Measurements from ENCODE around the gene MAPK6. TPM values are rescaled to one million over a fixed set of nuclear protein-coding genes. Genes with fewer than 3 reads are reported as not detected.
"Not testable (repeated sequence)": the region's sequence is repeated elsewhere in the genome, so short reads cannot be mapped to it uniquely, and the experiment has no call there.

Gene MAPK6
- total RNA-seq, 2 experiments from 2014 or later: 21.3 to 25.5 TPM

DNA sequence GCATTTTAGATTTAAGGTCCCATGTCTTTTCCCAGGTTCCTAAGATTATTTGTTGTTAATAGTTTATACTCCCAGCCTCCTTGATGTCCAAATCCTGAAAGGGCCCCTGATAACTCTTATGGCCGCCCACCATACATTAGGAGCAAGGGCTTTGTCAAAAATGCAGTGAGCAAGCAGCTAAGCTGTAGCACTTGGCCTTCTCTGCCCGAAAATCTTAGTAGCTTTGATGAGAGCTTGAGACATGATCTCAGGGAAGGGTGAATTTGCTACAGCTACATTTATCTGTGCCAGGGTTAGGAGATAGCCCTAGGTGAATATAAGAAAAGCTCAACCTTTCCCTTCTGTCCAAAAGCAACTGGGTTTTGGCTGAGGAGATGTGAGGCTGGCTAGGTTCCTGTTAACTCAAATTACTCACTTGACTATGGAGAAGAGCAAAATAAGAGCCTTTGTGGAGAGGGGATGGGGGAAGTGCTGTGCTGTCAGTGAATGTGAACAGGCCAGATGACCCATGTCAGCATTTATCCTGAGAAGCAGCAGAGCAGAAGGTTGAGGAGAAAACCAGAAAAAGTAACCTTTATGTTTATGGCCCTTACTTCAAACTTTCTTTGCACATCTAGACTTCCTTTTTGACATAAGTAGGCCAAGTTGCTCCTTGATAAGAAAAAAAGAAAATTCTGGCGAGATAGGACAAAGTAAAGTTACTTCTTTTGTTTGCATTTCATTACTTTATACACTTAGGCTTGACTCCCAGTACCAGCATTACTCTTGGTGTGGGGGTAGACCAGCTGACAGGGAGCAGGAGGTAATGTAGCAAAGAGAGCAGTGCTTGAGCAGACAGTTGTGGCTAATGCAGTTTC is 21.1 kb downstream of the MAPK6 start:
- Mint-ChIP-seq H3K9me3 (no peaks in the 10 kb centered on the region), H3K27ac (peak overlapping the region; percentile 11), H3K27me3 (no peaks in the 10 kb centered on the region), H3K36me3 (peaks cover 8% of the 10 kb centered on the region), H3K4me1 (peaks cover 22% of the 10 kb centered on the region), H3K4me3 (no peak overlapping the region)
- DNase-seq (no peak), ATAC-seq (ENCODE audit: low read depth) (no peak)
- POLR2A ChIA-PET: interaction anchor here (1.4 kb wide), 1 partner anchor 69 kb away, joined by 3 read pairs; the partner anchor contains the start of gene LEO1

DNA sequence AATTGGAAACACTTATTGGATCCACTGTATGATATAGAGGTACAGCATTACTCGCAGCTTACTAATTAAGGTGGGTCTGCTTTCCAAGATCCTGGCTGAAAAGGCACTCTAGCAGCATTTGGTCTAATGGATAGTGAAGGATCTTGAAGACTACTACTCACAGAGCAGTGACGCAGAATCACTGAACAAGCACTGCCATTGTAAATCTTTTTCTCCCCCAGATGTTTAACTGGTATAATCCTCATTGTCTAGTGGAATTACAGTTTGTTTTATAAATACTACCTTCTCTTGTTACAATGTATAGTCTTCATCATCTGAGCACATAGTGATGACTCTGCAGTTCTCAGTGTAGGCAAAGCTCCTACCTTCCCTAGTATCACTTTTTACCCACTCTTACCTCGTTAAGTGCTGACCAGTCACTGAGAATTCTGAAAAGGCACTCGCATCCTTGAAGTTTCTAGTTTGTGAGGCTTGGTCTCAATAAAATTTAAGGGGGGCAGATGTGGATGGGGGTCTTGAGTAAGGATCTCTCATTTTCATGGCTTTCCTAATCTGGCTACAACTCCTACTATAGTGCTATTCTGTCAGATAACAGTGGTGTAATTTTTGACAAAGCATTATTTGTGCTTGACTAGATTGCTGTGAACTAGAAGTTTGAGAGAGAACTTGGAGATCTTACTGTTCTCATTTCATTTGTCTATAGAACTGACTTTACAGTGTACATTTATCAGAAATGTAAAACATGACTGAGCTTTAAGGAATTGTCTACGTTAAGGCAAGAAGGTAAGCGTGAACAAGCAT is 23.2 kb downstream of the MAPK6 start:
- no peak for ATAC-seq (ENCODE audit: low read depth)
- H3K27ac Mint-ChIP-seq: peak overlapping the region; percentile 46
- DNase-seq: no peak
- no peak overlapping the region for H3K4me3 Mint-ChIP-seq
- H3K27me3 Mint-ChIP-seq: no peaks in the 10 kb centered on the region
- peaks cover 17% of the 10 kb centered on the region for H3K36me3 Mint-ChIP-seq
- POLR2A ChIA-PET: interaction anchor here (1.4 kb wide), 1 partner anchor 71 kb away, joined by 3 read pairs; the partner anchor contains the start of gene LEO1
- no peaks in the 10 kb centered on the region for H3K9me3 Mint-ChIP-seq
- H3K4me1 Mint-ChIP-seq: peaks cover 38% of the 10 kb centered on the region

DNA sequence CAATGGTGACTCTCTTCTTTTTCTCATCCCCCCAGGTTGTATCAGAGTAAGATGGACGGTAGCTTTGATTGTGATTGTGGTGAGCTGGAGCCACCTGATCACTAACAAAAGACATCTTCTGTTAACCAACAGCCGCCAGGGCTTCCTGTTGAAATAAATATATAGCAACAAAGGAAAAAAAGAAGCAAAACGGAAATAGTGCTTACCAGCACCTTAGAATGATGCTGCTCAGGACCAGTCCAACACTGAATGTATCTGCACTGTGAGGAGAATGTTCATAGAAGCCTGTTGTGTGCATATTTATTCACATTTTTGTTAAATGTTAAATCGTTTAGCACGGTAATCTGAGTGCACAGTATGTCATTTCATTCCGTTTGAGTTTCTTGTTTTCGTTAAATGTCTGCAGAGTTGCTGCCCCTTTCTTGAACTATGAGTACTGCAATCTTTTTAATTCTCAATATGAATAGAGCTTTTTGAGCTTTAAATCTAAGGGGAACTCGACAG is 26.8 kb downstream of the MAPK6 start:
- ATAC-seq (ENCODE audit: low read depth): peak; percentile 97
- H3K36me3 Mint-ChIP-seq: peaks cover 28% of the 10 kb centered on the region
- H3K27ac Mint-ChIP-seq: peak overlapping the region; percentile 83
- H3K4me3 Mint-ChIP-seq: peak overlapping the region; percentile 79
- H3K27me3 Mint-ChIP-seq, DNase-seq, H3K9me3 Mint-ChIP-seq: not testable (repeated sequence)
- peaks cover 30% of the 10 kb centered on the region for H3K4me1 Mint-ChIP-seq
- POLR2A ChIA-PET: interaction anchor here (0.8 to 1.6 kb wide), 7 partner anchors 19 to 74 kb away, joined by 3 to 14 read pairs (median 4); partner anchors contain the start of gene LEO1

DNA sequence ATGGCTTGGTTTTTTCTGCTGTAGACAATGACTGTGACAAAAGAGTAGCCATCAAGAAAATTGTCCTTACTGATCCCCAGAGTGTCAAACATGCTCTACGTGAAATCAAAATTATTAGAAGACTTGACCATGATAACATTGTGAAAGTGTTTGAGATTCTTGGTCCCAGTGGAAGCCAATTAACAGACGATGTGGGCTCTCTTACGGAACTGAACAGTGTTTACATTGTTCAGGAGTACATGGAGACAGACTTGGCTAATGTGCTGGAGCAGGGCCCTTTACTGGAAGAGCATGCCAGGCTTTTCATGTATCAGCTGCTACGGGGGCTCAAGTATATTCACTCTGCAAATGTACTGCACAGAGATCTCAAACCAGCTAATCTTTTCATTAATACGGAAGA is 27.5 kb downstream of the MAPK6 start:
- ATAC-seq (ENCODE audit: low read depth); H3K27me3 Mint-ChIP-seq; DNase-seq; H3K9me3 Mint-ChIP-seq: not testable (repeated sequence)
- Mint-ChIP-seq H3K36me3 (peaks cover 28% of the 10 kb centered on the region), H3K4me1 (peaks cover 30% of the 10 kb centered on the region), H3K27ac (peak overlapping the region; percentile 83), H3K4me3 (peak overlapping the region; percentile 79)
- POLR2A ChIA-PET: interaction anchor here (1.0 to 1.6 kb wide), 4 partner anchors 20 to 37 kb away, joined by 3 to 14 read pairs (median 4); no protein-coding TSS in a partner anchor

DNA sequence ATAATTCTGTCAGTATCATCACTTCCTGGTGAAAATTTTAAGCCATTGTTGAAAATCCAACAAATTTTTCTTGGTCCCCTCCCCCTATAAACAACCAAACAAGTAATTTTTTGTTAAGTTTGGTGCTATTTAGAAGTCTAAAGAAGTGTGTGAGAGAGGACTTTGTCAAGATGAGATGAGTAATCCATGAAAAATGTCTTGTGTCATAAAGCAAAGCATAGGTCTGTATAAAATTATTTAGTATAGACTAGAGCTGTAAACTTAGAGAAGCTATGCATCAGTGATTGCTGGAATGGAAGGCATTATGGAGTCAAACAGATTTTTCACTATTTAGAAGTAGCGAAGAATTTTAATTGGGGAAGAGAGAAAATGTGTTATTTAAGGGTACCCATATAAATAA is 31.4 kb downstream of the MAPK6 start:
- Mint-ChIP-seq H3K27ac (no peak overlapping the region), H3K36me3 (peaks cover 37% of the 10 kb centered on the region), H3K27me3 (no peaks in the 10 kb centered on the region), H3K4me3 (no peak overlapping the region), H3K4me1 (peaks cover 18% of the 10 kb centered on the region), H3K9me3 (no peaks in the 10 kb centered on the region)
- ATAC-seq (ENCODE audit: low read depth): no peak
- DNase-seq: no peak
- POLR2A ChIA-PET: no interaction called here

DNA sequence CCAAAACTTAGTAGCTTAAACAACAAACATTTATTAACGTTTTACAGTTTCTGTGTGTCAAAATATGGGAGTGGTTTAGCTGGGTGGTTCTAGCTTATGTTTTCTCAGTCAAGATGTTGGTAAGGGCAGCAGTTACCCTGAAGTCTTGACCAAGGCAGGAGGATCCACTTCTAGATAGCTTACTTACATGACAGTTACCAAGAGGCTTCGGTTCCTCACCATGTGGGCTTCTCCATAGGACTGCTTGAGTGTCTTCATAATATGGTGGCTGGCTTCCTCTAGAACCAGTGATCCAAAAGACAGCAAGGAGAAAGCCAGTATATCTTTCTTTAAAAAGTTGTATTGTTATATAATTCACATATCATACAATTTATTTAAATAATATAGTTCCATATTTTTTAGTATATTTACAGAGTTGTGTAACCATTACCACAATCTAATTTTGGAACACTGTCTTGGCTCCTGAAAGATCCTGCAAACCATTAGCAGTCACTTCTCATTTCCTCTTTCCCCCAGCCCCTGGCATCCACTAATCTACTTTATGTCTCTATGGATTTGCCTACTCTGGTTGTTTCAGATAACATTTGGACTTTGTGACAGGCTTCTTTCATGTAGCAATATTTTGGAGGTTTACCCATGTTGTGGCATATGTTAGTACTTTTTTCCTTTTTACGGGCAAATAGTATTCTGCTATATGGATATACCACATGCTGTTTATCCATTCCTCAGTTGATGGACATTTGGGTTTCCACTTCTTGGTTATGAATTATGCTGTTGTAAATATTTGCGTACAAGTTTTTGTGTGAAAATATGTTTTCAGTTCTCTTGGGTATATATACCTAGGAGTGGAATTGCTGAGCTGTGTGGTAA is 33.3 kb downstream of the MAPK6 start:
- Mint-ChIP-seq H3K9me3 (no peaks in the 10 kb centered on the region), H3K36me3 (peaks cover 28% of the 10 kb centered on the region), H3K4me3 (no peak overlapping the region), H3K27me3 (no peaks in the 10 kb centered on the region), H3K4me1 (peaks cover 4% of the 10 kb centered on the region), H3K27ac (no peak overlapping the region)
- no peak for ATAC-seq (ENCODE audit: low read depth)
- DNase-seq: no peak
- POLR2A ChIA-PET: no interaction called here

DNA sequence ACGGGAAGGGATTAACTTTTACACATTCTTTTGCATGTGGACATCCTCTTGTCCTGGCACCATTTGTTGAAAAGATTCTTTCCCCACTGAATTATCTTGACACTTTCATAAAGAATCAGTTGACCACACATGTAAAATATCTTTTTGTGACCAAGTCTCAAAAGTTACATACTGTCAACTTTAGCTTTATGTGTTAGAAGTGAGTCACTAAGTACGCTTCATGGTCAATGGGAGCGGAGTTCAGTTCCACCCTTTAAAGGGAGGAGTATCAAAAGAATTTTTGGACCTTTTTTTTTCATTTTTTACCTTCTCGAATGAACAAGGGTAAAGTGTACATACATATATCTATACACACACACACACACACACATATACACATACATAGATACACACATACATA is 35.4 kb downstream of the MAPK6 start:
- peaks cover 23% of the 10 kb centered on the region for H3K36me3 Mint-ChIP-seq
- H3K27me3 Mint-ChIP-seq: no peaks in the 10 kb centered on the region
- no peak for ATAC-seq (ENCODE audit: low read depth)
- H3K4me1 Mint-ChIP-seq: no peaks in the 10 kb centered on the region
- no peak overlapping the region for H3K4me3 Mint-ChIP-seq
- H3K9me3 Mint-ChIP-seq: no peaks in the 10 kb centered on the region
- DNase-seq: no peak
- no peak overlapping the region for H3K27ac Mint-ChIP-seq
- POLR2A ChIA-PET: no interaction called here

DNA sequence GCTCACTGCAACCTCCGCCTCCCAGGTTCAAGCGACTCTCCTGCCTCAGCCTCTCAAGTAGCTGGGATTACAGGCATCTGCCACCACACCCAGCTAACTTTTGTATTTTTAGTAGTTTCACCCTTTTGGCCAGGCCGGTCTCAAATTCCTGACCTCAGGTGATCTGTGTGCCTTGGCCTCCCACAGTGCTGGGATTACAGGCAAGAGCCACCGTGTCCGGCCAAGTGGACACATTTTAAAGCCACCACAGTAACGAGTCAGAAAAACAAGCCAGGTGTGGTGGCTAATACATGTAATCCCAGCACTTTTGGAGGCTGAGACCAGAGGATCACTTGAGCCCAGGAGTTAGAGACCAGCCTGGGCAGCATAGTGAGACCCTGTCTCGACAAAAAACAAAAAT is 35.8 kb downstream of the MAPK6 start:
- H3K4me3 Mint-ChIP-seq; ATAC-seq (ENCODE audit: low read depth); DNase-seq; H3K4me1 Mint-ChIP-seq; H3K27ac Mint-ChIP-seq; H3K9me3 Mint-ChIP-seq; POLR2A ChIA-PET; H3K27me3 Mint-ChIP-seq: not testable (repeated sequence)
- peaks cover 26% of the 10 kb centered on the region for H3K36me3 Mint-ChIP-seq

DNA sequence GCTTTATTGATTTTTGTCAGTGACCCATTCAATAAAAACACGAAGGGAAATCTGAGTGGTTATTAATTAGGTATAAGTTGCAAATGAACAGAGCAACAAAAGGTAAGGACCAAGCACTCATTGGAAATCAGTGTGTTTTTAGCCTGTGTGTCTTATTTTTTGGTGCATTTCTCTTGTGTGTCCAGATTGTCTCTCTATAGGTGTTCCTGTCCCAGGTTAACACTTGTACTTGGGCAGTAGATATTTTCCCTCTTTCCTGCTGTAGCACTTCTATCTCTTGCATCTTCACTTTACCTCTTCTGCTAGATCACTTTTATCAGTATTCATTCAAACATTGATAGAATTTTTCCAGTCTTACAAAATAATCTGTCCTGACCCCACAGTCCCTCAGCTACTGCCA is 37.0 kb downstream of the MAPK6 start:
- H3K27me3 Mint-ChIP-seq: no peaks in the 10 kb centered on the region
- no peak for DNase-seq
- POLR2A ChIA-PET: no interaction called here
- H3K36me3 Mint-ChIP-seq: peaks cover 24% of the 10 kb centered on the region
- no peaks in the 10 kb centered on the region for H3K9me3 Mint-ChIP-seq
- no peak for ATAC-seq (ENCODE audit: low read depth)
- no peaks in the 10 kb centered on the region for H3K4me1 Mint-ChIP-seq
- no peak overlapping the region for H3K4me3 Mint-ChIP-seq
- H3K27ac Mint-ChIP-seq: no peak overlapping the region

DNA sequence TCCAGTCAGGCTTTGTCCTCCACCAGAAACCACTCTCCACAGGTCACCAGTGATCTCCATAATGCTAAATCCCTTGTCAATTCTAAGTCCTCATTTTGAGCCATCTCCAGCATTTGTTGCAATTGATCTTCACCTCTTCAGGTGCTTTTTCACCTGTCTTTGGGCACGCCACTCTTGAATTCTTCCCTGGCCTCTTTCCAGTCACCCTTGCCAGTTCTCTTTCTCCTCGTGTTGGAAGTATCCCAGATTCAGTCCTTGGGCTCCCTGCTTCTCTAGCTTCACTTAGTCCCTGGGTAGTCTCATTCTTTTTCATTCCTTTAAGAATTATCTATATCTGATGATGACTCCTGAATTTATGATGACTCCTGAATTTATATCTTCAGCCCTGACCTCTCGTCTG is 37.5 kb downstream of the MAPK6 start:
- Mint-ChIP-seq H3K4me3 (no peak overlapping the region), H3K36me3 (peaks cover 24% of the 10 kb centered on the region), H3K27ac (no peak overlapping the region), H3K4me1 (no peaks in the 10 kb centered on the region), H3K27me3 (no peaks in the 10 kb centered on the region), H3K9me3 (no peaks in the 10 kb centered on the region)
- DNase-seq (no peak), ATAC-seq (ENCODE audit: low read depth) (no peak)
- POLR2A ChIA-PET: interaction anchor here (0.6 kb wide), 1 partner anchor 9 kb away, joined by 3 read pairs; no protein-coding TSS in a partner anchor

DNA sequence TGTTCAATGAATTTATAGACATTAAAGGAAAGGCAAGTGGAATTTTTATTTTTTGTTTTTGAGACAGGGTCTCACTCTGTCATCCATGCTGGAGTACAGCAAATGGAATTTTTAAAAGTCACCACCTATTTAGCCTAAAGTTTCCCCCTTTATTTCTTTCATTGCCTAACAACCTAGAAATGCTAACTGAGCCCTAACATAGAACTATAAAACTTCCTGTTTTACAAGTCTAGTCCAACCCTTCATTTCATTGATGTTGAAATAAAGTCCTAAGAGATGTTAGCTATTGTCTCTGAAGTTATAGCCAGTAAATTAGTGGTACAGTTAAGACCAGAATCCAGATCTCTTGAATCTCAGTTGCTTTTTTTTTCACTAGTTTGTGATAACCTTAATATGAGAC is 39.0 kb downstream of the MAPK6 start:
- H3K27ac Mint-ChIP-seq: no peak overlapping the region
- ATAC-seq (ENCODE audit: low read depth): no peak
- peaks cover 19% of the 10 kb centered on the region for H3K36me3 Mint-ChIP-seq
- H3K27me3 Mint-ChIP-seq: no peaks in the 10 kb centered on the region
- H3K4me1 Mint-ChIP-seq: no peaks in the 10 kb centered on the region
- no peaks in the 10 kb centered on the region for H3K9me3 Mint-ChIP-seq
- POLR2A ChIA-PET: no interaction called here
- DNase-seq: no peak
- no peak overlapping the region for H3K4me3 Mint-ChIP-seq

DNA sequence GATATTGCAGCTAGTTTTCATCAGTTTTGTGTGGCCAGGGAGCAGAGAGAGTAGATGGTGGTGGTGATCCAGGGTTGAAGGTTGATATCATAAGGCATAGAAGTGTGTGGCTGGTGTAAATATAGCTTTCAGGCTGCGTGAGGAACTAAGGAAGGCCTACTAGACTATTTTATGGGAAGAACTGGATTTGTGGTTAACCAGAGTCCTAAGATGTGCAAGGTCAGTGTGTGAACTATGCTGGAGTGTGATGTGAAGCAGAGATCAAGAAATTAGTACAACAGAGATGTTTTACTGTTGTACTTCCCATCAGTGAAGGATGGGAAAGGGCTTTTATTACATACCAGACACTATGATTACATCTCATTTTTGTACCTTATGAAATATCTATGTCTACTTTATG is 41.5 kb downstream of the MAPK6 start:
- POLR2A ChIA-PET: no interaction called here
- DNase-seq (no peak), ATAC-seq (ENCODE audit: low read depth) (no peak)
- Mint-ChIP-seq H3K36me3 (peaks cover 24% of the 10 kb centered on the region), H3K27ac (no peak overlapping the region), H3K4me3 (no peak overlapping the region), H3K9me3 (no peaks in the 10 kb centered on the region), H3K4me1 (no peaks in the 10 kb centered on the region), H3K27me3 (no peaks in the 10 kb centered on the region)

Measured in activated naive CD8-positive, alpha-beta T cell treated with anti-CD3 and anti-CD28 coated beads, Interleukin-2, amount 10 ng/mL, durations not matched to agents 7 days and 5 days (primary cell).